Measurements from ENCODE around the gene ABR.
A peak's percentile ranks its signal among the peaks of the same experiment; 100 is the strongest.

The ABR gene

DNA sequence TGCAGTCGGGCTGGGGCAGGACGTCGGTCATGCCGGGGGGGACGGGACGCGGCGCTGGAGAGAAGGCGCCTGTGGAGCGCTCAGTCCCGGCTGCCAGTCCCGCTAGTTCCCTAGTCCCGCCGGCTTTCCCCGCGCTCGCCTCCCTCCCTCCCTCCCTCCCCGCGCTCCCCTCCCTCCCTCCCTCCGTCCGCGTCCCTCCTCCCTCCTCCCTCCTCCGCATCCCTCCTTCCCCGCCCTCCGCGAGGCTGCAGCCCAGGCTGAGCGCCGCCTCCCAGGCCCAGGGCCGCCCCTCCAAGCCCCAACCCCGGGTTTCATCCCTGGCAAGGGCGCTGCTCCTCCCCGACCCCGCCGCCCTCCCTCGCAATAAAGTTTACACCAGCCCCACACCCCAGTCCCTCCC lies 148.1 kb downstream of the ABR start:
- Histone ChIP-seq H3K4me1 (ENCODE audit: control extremely low read depth in 1 of 4, control insufficient read depth in 4 of 4, insufficient read depth in 4 of 4, low read length in 3 of 4) (peaks cover 0 to 16% (median 8%) of the 10 kb centered on the region in 4 experiments), H3K9me3 (ENCODE audit: control extremely low read depth in 1 of 5, control insufficient read depth in 4 of 5, insufficient read depth in 2 of 5, low read depth in 1 of 5, low read length in 4 of 5) (no peaks in the 10 kb centered on the region), H3K27me3 (replicated peaks in 2 of 5; ENCODE audit: control insufficient read depth in 4 of 5, insufficient read depth in 5 of 5, low read length in 4 of 5) (peaks cover 0 to 2% (median 0%) of the 10 kb centered on the region in 5 experiments), H3K4me3 (ENCODE audit: control insufficient read depth in 1 of 7, extremely low read depth in 1 of 7, insufficient read depth in 4 of 7, low read depth in 2 of 7, low read length in 6 of 7) (no peak overlapping the region), H3K36me3 (ENCODE audit: control insufficient read depth in 4 of 4, insufficient read depth in 4 of 4, low read length in 3 of 4) (peaks cover 0 to 16% (median 4%) of the 10 kb centered on the region in 4 experiments), H3K27ac (ENCODE audit: insufficient read depth in 1 of 2, low read depth in 1 of 2, low read length in 2 of 2, poor library complexity in 1 of 2, severe bottlenecking in 2 of 2) (no peak overlapping the region)
- peak in 2 of 3 donors; percentile 19 to 31 for DNase-seq
- 70% methylated on average over 14 of the region's 35 CpGs for WGBS (ENCODE audit: insufficient coverage)
- POLR2A ChIA-PET: no interaction called here
- CTCF ChIA-PET: no interaction called here

DNA sequence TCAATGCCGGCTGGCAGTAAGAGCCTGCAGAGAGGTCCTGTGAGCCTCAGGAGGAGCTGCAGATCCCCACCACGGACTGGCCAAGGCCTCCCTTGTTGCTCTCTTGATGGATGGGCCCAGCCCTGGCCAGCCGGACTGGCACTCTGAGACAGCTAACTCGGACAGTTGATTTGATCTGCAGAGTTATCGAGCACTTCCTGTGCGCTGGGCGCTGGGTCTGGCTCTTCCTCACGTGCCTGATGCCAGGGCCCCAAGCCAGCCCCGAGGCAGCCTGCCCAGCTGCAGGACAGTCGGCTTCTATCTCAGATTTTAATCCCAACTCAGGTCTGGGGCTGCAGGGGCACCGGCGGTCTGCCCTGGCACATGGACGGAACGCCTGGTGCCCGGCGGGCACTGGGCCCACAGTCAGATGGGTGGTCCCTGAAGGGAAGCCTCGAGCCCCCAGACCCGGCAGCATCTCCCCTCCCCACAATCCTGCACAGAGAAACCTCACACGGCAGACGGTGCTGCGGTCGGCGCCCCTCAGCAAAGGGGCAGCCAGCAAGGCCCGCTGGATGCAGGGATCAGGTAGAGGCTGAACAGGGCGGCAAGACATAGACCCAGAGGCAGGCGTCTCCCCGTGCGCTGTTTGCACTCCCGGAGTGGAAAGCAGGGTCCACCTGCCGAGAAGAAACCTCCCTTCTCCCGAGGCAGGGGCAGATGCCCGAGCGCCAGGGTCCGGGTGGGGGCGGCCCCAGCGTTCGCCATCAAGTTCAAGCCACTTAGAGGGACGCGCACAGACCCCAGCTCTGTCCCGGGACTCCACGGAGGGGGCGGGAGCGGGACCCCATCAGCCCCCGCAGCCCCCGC lies 148.9 kb downstream of the ABR start:
- H3K36me3 ChIP-seq (ENCODE audit: control insufficient read depth in 4 of 4, insufficient read depth in 4 of 4, low read length in 3 of 4): peaks cover 0 to 19% (median 4%) of the 10 kb centered on the region in 4 experiments
- H3K9me3 ChIP-seq (ENCODE audit: control extremely low read depth in 1 of 5, control insufficient read depth in 4 of 5, insufficient read depth in 2 of 5, low read depth in 1 of 5, low read length in 4 of 5): no peaks in the 10 kb centered on the region
- DNase-seq: no peak
- WGBS (ENCODE audit: insufficient coverage): 93% methylated on average over 33 of the region's 45 CpGs
- no peak overlapping the region for H3K4me3 ChIP-seq (ENCODE audit: control insufficient read depth in 1 of 7, extremely low read depth in 1 of 7, insufficient read depth in 4 of 7, low read depth in 2 of 7, low read length in 6 of 7)
- POLR2A ChIA-PET: no interaction called here
- H3K27me3 ChIP-seq (replicated peaks in 2 of 5; ENCODE audit: control insufficient read depth in 4 of 5, insufficient read depth in 5 of 5, low read length in 4 of 5): peaks cover 0 to 2% (median 0%) of the 10 kb centered on the region in 5 experiments
- H3K4me1 ChIP-seq (ENCODE audit: control extremely low read depth in 1 of 4, control insufficient read depth in 4 of 4, insufficient read depth in 4 of 4, low read length in 3 of 4): peaks cover 0 to 16% (median 8%) of the 10 kb centered on the region in 4 experiments
- no peak overlapping the region for H3K27ac ChIP-seq (ENCODE audit: insufficient read depth in 1 of 2, low read depth in 1 of 2, low read length in 2 of 2, poor library complexity in 1 of 2, severe bottlenecking in 2 of 2)
- CTCF ChIA-PET: no interaction called here

DNA sequence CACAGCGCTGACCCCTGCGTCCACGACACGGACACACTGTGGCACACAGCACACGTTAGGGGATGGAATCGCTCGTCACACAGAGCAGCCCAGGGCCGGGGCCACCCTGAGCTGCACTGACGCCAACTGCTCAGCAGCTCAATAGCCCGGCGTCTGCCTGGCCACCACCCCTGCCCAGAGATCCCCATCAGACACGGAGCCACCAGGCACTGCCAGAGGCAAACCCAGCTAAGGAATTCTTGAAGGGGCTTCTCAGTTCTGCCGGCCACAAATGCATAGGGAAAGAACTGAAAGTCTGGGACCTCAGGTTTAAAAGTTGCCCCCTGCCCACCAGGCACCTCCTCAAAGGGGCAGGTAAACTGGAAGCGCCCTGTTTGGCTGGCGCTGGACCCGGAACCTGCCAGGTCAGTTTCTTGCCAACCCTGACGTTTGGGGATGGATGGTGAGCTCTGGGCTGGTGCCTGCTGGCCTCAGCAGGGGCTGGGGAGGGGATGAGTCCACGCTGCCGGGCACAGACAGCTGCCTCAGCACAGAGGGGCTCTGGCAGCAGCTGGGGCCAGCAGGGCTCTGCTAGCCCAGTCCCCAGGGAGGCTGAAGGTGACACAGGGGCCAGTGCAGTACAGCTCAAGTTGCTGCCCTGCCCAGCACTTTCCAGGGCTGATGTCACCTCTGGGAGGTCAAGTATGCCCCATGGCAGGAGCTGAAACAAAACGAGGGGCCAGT lies 149.7 kb downstream of the ABR start:
- H3K4me1 ChIP-seq (ENCODE audit: control extremely low read depth in 1 of 4, control insufficient read depth in 4 of 4, insufficient read depth in 4 of 4, low read length in 3 of 4): peaks cover 0 to 16% (median 8%) of the 10 kb centered on the region in 4 experiments
- H3K27ac ChIP-seq (ENCODE audit: insufficient read depth in 1 of 2, low read depth in 1 of 2, low read length in 2 of 2, poor library complexity in 1 of 2, severe bottlenecking in 2 of 2): no peak overlapping the region
- peaks cover 0 to 2% (median 0%) of the 10 kb centered on the region in 5 experiments for H3K27me3 ChIP-seq (replicated peaks in 2 of 5; ENCODE audit: control insufficient read depth in 4 of 5, insufficient read depth in 5 of 5, low read length in 4 of 5)
- no peak for DNase-seq
- CTCF ChIA-PET: no interaction called here
- no peaks in the 10 kb centered on the region for H3K9me3 ChIP-seq (ENCODE audit: control extremely low read depth in 1 of 5, control insufficient read depth in 4 of 5, insufficient read depth in 2 of 5, low read depth in 1 of 5, low read length in 4 of 5)
- POLR2A ChIA-PET: no interaction called here
- no peak overlapping the region for H3K4me3 ChIP-seq (ENCODE audit: control insufficient read depth in 1 of 7, extremely low read depth in 1 of 7, insufficient read depth in 4 of 7, low read depth in 2 of 7, low read length in 6 of 7)
- H3K36me3 ChIP-seq (ENCODE audit: control insufficient read depth in 4 of 4, insufficient read depth in 4 of 4, low read length in 3 of 4): peaks cover 0 to 24% (median 4%) of the 10 kb centered on the region in 4 experiments
- 94% methylated on average over 20 of the region's 20 CpGs for WGBS (ENCODE audit: insufficient coverage)

DNA sequence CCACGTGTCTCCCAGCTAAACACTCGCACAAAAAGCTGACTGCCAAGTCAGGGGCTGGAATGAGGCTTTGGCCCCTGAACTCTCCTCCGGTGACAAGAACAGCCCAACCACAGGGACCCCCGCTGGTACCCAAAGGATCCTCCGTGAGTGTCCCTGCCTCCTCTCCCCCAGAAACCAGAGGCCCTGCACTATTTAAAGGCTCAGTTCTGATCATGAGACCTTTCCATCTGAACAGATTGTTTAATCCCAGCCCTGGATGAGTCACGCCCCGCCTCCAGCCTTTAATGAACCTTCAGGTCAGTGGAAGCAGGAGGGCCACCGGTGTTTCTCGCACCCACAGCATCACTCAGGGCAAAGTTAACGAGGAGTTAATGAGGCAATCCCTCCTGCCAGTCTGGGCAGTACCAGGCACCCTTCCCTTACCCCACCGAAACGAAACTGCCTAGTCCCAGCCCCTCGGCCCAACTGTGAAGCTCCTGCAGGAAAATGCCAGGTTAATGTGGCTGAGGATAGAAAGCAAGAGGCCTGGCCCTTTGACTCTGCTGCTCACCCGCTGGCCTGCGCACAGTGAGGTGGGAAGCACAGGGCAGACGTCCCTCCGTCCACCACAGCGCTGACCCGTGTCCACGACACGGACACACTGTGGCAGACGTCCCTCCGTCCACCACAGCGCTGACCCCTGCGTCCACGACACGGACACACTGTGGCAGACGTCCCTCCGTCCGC lies 150.4 kb downstream of the ABR start:
- 87% methylated on average over 18 of the region's 30 CpGs for WGBS (ENCODE audit: insufficient coverage)
- Histone ChIP-seq H3K27ac (ENCODE audit: insufficient read depth in 1 of 2, low read depth in 1 of 2, low read length in 2 of 2, poor library complexity in 1 of 2, severe bottlenecking in 2 of 2) (no peak overlapping the region), H3K4me1 (ENCODE audit: control extremely low read depth in 1 of 4, control insufficient read depth in 4 of 4, insufficient read depth in 4 of 4, low read length in 3 of 4) (peaks cover 0 to 13% (median 8%) of the 10 kb centered on the region in 4 experiments)

DNA sequence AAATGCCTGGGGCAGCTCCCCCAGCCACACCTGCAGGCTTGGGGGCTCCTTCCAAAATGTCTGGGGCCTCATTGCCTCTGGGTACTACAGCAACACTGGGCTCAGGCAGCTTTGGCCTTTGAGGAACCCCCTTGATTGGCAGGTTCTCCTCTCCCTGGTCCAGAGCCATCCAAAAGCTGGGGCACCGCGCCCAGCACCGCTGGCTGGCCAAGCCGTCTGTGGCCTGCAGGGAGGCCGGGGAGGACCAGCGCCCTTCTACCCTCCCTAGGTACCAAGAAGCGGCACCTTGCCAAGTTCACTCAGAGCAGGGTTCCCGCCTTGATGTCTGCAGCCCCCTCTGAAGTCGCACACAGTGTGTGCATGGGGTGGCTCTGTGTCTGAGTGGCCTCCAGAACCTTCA lies 152.7 kb downstream of the ABR start:
- Histone ChIP-seq H3K9me3 (ENCODE audit: control extremely low read depth in 1 of 5, control insufficient read depth in 4 of 5, insufficient read depth in 2 of 5, low read depth in 1 of 5, low read length in 4 of 5) (no peaks in the 10 kb centered on the region), H3K4me1 (ENCODE audit: control extremely low read depth in 1 of 4, control insufficient read depth in 4 of 4, insufficient read depth in 4 of 4, low read length in 3 of 4) (peaks cover 0 to under 1% (median 0%) of the 10 kb centered on the region in 4 experiments), H3K4me3 (ENCODE audit: control insufficient read depth in 1 of 7, extremely low read depth in 1 of 7, insufficient read depth in 4 of 7, low read depth in 2 of 7, low read length in 6 of 7) (no peak overlapping the region), H3K27ac (ENCODE audit: insufficient read depth in 1 of 2, low read depth in 1 of 2, low read length in 2 of 2, poor library complexity in 1 of 2, severe bottlenecking in 2 of 2) (no peak overlapping the region), H3K27me3 (replicated peaks in 2 of 5; ENCODE audit: control insufficient read depth in 4 of 5, insufficient read depth in 5 of 5, low read length in 4 of 5) (no peaks in the 10 kb centered on the region), H3K36me3 (ENCODE audit: control insufficient read depth in 4 of 4, insufficient read depth in 4 of 4, low read length in 3 of 4) (peaks cover 0 to 27% (median 2%) of the 10 kb centered on the region in 4 experiments)
- no peak for DNase-seq
- WGBS (ENCODE audit: insufficient coverage): 99% methylated on average over 9 of the region's 9 CpGs
- POLR2A ChIA-PET: no interaction called here
- CTCF ChIA-PET: no interaction called here

More for the DNA sequence above, 150.4 kb downstream of the ABR start:
- Histone ChIP-seq H3K9me3 (ENCODE audit: control extremely low read depth in 1 of 5, control insufficient read depth in 4 of 5, insufficient read depth in 2 of 5, low read depth in 1 of 5, low read length in 4 of 5) (no peaks in the 10 kb centered on the region), H3K36me3 (ENCODE audit: control insufficient read depth in 4 of 4, insufficient read depth in 4 of 4, low read length in 3 of 4) (peaks cover 0 to 24% (median 3%) of the 10 kb centered on the region in 4 experiments), H3K4me3 (ENCODE audit: control insufficient read depth in 1 of 7, extremely low read depth in 1 of 7, insufficient read depth in 4 of 7, low read depth in 2 of 7, low read length in 6 of 7) (no peak overlapping the region), H3K27me3 (replicated peaks in 2 of 5; ENCODE audit: control insufficient read depth in 4 of 5, insufficient read depth in 5 of 5, low read length in 4 of 5) (peaks cover 0 to 2% (median 0%) of the 10 kb centered on the region in 5 experiments)
- ChIA-PET CTCF (no interaction called here), POLR2A (no interaction called here)
- no peak for DNase-seq

DNA sequence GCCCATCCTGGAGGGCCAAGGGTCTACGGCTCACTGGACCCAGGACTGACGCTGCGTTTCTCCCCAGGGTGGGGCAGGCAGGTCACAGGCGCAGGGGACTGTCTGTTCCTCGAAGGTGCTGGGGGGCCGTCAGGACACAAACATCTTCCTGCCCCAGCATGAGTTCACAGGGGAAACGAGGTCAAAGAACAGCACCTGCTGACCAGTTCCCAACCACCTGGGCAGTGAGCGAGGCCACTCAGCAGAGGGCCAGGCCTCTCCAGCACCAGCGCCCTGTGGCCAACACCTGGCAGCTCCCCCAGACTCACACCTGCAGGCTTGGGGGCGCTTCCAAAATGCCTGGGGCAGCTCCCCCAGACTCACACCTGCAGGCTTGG lies 153.2 kb downstream of the ABR start:
- POLR2A ChIA-PET: interaction anchor here (0.6 kb wide), 1 partner anchor 47 kb away, joined by 3 read pairs; no protein-coding TSS in a partner anchor
- 97% methylated on average over 10 of the region's 10 CpGs for WGBS (ENCODE audit: insufficient coverage)
- Histone ChIP-seq H3K4me1 (ENCODE audit: control extremely low read depth in 1 of 4, control insufficient read depth in 4 of 4, insufficient read depth in 4 of 4, low read length in 3 of 4) (no peaks in the 10 kb centered on the region), H3K36me3 (ENCODE audit: control insufficient read depth in 4 of 4, insufficient read depth in 4 of 4, low read length in 3 of 4) (peaks cover 0 to 27% (median 2%) of the 10 kb centered on the region in 4 experiments), H3K27me3 (replicated peaks in 2 of 5; ENCODE audit: control insufficient read depth in 4 of 5, insufficient read depth in 5 of 5, low read length in 4 of 5) (no peaks in the 10 kb centered on the region), H3K27ac (ENCODE audit: insufficient read depth in 1 of 2, low read depth in 1 of 2, low read length in 2 of 2, poor library complexity in 1 of 2, severe bottlenecking in 2 of 2) (no peak overlapping the region), H3K4me3 (ENCODE audit: control insufficient read depth in 1 of 7, extremely low read depth in 1 of 7, insufficient read depth in 4 of 7, low read depth in 2 of 7, low read length in 6 of 7) (no peak overlapping the region), H3K9me3 (ENCODE audit: control extremely low read depth in 1 of 5, control insufficient read depth in 4 of 5, insufficient read depth in 2 of 5, low read depth in 1 of 5, low read length in 4 of 5) (no peaks in the 10 kb centered on the region)
- no peak for DNase-seq
- CTCF ChIA-PET: no interaction called here
